ENCODE results near the gene CLEC17A. TPM values are rescaled to one million over a fixed set of nuclear protein-coding genes. Genes with fewer than 3 reads are reported as not detected.

The CLEC17A gene
- total RNA-seq, 1 donor: not detected

DNA sequence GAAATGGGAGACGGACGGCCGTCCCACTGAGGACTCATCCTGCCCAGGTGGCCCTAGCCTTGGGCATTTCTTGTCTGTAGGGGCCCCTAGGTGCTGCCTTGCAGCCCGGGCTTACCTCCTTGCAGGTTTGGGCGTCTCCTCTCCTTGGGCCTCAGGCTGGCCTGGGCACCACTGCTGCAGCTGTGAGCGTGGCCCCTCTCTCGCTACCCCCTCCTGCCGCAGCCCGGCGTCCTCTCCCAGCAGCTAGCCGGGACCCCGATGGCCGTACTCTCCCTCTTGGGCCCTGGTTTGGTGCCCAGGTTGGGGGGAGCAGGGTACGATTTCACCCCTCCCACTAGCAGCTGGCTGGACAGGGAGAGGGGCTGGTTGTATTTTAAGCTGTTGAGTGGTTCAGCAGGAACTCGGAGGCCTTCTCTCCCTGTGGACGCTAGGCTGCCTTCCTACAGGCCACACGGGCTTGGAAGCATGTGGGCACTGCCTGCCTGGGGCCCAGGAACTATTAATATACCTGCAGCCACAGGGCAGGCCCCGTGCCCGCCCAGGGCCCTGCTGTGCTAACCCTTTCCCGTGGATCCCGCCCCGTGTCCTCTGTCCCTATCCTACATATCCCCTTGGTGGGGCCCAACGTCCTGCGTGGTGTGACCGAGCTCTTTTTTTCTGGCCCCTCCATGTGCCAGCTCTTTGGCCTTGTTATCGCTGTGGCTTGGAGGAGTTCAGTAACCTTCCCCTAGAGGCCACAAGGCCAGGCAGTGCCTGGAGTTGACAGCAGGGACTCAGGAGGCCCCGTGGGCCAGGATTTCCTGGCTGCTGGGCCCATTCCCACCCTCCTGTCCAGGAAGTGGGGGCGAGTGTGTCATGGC lies 22.7 kb upstream of the CLEC17A start:
- no peak overlapping the region for H3K4me3 ChIP-seq (ENCODE audit: low read depth, low read length)
- no peak for DNase-seq (ENCODE audit: low read depth)
- TF ChIP-seq CTCF (IDR thresholded peaks at IDR 0.05; ENCODE audit: insufficient read depth, low read depth, low read length): no peak

DNA sequence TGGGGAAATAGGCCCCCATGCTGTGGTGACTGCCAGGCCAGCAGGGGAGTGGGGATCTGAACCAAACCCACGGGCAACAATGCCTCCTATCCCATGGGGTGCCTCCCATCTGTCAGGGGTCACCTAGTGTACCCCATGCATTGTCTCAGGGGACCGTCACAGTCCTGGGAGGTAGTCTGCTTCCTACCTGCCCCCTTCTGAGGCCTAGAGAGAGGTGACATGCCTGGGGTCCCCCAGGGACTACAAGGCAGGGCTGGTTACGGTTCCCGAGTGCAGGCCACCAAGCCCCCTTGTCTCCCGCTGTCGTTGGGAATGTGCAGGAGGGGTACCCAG lies 22.1 kb upstream of the CLEC17A start:
- no peak for DNase-seq (ENCODE audit: low read depth)
- TF ChIP-seq CTCF (IDR thresholded peaks at IDR 0.05; ENCODE audit: insufficient read depth, low read depth, low read length): no peak

DNA sequence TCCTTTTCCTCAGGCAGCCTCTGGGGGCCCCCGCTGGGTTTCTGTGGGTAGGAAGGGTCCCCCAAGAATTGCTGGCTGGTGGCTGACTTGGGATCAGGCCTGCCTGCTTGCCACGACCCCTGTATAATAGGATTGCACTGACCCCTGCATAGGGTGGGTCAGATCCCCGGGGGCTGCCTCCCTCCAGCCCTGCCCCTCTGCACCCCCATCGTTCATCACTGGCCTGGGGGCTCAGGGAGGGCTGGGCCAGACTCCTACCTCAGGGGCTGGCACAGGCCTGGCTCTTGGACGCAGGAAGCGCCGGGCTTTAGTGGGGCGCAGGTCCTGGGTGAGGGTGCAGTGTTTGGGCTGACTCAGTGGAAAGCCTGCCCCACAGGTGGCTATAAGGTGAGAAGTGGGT lies 21.6 kb upstream of the CLEC17A start:
- TF ChIP-seq CTCF (IDR thresholded peaks at IDR 0.05; ENCODE audit: insufficient read depth, low read depth, low read length): no peak

More for the DNA sequence above, 22.1 kb upstream of the CLEC17A start:
- no peak overlapping the region for H3K4me3 ChIP-seq (ENCODE audit: low read depth, low read length)

GRCh38 chr19:14561847-14562351 lies 21.0 kb upstream of the CLEC17A start:
- peak; percentile 36 for DNase-seq (ENCODE audit: low read depth)
- TF ChIP-seq CTCF (IDR thresholded peaks at IDR 0.05; ENCODE audit: insufficient read depth, low read depth, low read length): no peak
- no peak overlapping the region for H3K4me3 ChIP-seq (ENCODE audit: low read depth, low read length)

More for the DNA sequence above, 21.6 kb upstream of the CLEC17A start:
- DNase-seq (ENCODE audit: low read depth): no peak
- H3K4me3 ChIP-seq (ENCODE audit: low read depth, low read length): no peak overlapping the region

- no peak for DNase-seq (ENCODE audit: low read depth)
- TF ChIP-seq CTCF (IDR thresholded peaks at IDR 0.05; ENCODE audit: insufficient read depth, low read depth, low read length): no peak
- no peak overlapping the region for H3K4me3 ChIP-seq (ENCODE audit: low read depth, low read length)
These were observed 20.0 kb upstream of the CLEC17A start for GRCh38 chr19:14562660-14563589.

- H3K4me3 ChIP-seq (ENCODE audit: low read depth, low read length): no peak overlapping the region
- no peak for DNase-seq (ENCODE audit: low read depth)
- TF ChIP-seq CTCF (IDR thresholded peaks at IDR 0.05; ENCODE audit: insufficient read depth, low read depth, low read length): no peak
These were observed 19.3 kb upstream of the CLEC17A start for GRCh38 chr19:14563590-14563926.

Measured in fibroblast of villous mesenchyme (primary cell).